H1 (cell line): Measurements from ENCODE around the gene ACOD1. TPM values are rescaled to one million over a fixed set of nuclear protein-coding genes. Genes with fewer than 3 reads are reported as not detected.

Source experiments
- CTCF ChIA-PET: fragments of 300-600 bp; sonication (Branson Sonifier 250); formaldehyde crosslinking; loops from one replicate; lab custom pipeline; 2021; ENCODE audit not compliant: partially characterized antibody; lab: Charles Lee
- POLR2A ChIA-PET: fragments of 300-600 bp; sonication (Branson Sonifier 250); formaldehyde crosslinking; loops from one replicate; lab custom pipeline; 2021; ENCODE audit warnings: inconsistent platforms; ENCODE audit not compliant: partially characterized antibody; lab: Charles Lee
- DNase-seq, 2 experiments: peaks; one replicate each; pipeline versions ENCODE4 v3.0.0 to v3.0.0-alpha.2; 2010 to 2022; ENCODE audit warnings: low spot score in 2 of 2, low read depth in 1 of 2, mixed read lengths in 1 of 2
- FAIRE-seq: peaks from 2 replicates; lab custom pipeline; 2011; peaks lifted over from hg19 to GRCh38; lab: Jason Lieb, UNC
- H2AFZ ChIP-seq: 2 replicates; pipeline ENCODE4 v1.8.1; 2012; ENCODE audit warnings: low read length, inconsistent platforms
- H2AK5ac ChIP-seq: 2 replicates; pipeline ENCODE4 v1.6.1; 2013; ENCODE audit warnings: low read depth, low read length
- H2BK120ac ChIP-seq: replicated peaks from 2 replicates; pipeline ENCODE3; 2013; ENCODE audit warnings: low read depth, low read length, inconsistent platforms
- H2BK12ac ChIP-seq: 2 replicates; pipeline ENCODE4 v1.6.1; 2013; ENCODE audit warnings: low read depth, low read length
- H2BK15ac ChIP-seq: 2 replicates; pipeline ENCODE4 v1.6.1; 2013; ENCODE audit warnings: low read length
- H2BK20ac ChIP-seq: 2 replicates; pipeline ENCODE4 v1.6.1; 2013; ENCODE audit warnings: low read length
- H2BK5ac ChIP-seq: 2 replicates; pipeline ENCODE4 v1.6.1; 2013; ENCODE audit warnings: low read depth, low read length
- H3K14ac ChIP-seq: 2 replicates; pipeline ENCODE4 v1.6.1; 2013; ENCODE audit warnings: inconsistent platforms; ENCODE audit not compliant: insufficient read length
- H3K18ac ChIP-seq: 2 replicates; pipeline ENCODE4 v1.6.1; 2013; ENCODE audit warnings: low read length; ENCODE audit errors: extremely low read depth
- H3K23ac ChIP-seq: 2 replicates; pipeline ENCODE4 v1.6.1; 2013; ENCODE audit warnings: inconsistent platforms; ENCODE audit not compliant: insufficient read length
- H3K23me2 ChIP-seq: 2 replicates; pipeline ENCODE4 v1.6.1; 2013; ENCODE audit warnings: low read depth, low read length
- H3K27ac ChIP-seq: 2 replicates; pipeline ENCODE4 v1.6.1; 2011; ENCODE audit warnings: low read depth, low read length, inconsistent platforms
- H3K27me3 ChIP-seq, 4 experiments: replicated peaks in 1 of 4; 1 replicate in 1 of 4; 2 replicates in 3 of 4; pipeline versions ENCODE4 v1.6.1 to v1.8.1; 2011 to 2013; ENCODE audit warnings: low read length in 3 of 4, mild to moderate bottlenecking in 3 of 4, inconsistent platforms in 2 of 4, mixed read lengths in 2 of 4, moderate library complexity in 1 of 4; ENCODE audit not compliant: control insufficient read depth in 3 of 4, insufficient read depth in 3 of 4; ENCODE audit errors: extremely low read depth in 1 of 4
- H3K36me3 ChIP-seq, 4 experiments: 2 replicates each; pipeline versions ENCODE4 v1.6.1 to v1.8.1; 2011 to 2013; ENCODE audit warnings: mild to moderate bottlenecking in 4 of 4, low read length in 3 of 4, moderate library complexity in 2 of 4, control low read depth in 1 of 4, inconsistent platforms in 1 of 4; ENCODE audit not compliant: insufficient read depth in 4 of 4, control insufficient read depth in 2 of 4
- H3K4ac ChIP-seq: replicated peaks from 2 replicates; pipeline ENCODE3; 2013; ENCODE audit warnings: low read length, low read depth, mixed read lengths, inconsistent platforms; ENCODE audit not compliant: insufficient read length
- H3K4me1 ChIP-seq, 4 experiments: replicated peaks in 1 of 4; 1 replicate in 1 of 4; 2 replicates in 3 of 4; pipeline versions ENCODE4 v1.6.1 to v1.8.1; 2011 to 2013; ENCODE audit warnings: low read length in 3 of 4, inconsistent platforms in 2 of 4, mixed read lengths in 1 of 4; ENCODE audit not compliant: insufficient read depth in 4 of 4, control insufficient read depth in 3 of 4
- H3K4me2 ChIP-seq, 2 experiments: 2 replicates each; pipeline versions ENCODE4 v1.6.1 to v1.8.1; 2011 to 2013; ENCODE audit warnings: low read depth in 2 of 2, low read length in 2 of 2, control low read depth in 1 of 2, inconsistent platforms in 1 of 2, mild to moderate bottlenecking in 1 of 2; ENCODE audit not compliant: insufficient read depth in 1 of 2
- H3K4me3 ChIP-seq, 4 experiments: fragments of 200-600, 300-600 bp in 1 of 4; sonication (generic), shearing (Covaris generic), sonication (Bioruptor Twin) in 1 of 4; 2 replicates each; pipeline versions ENCODE4 v1.5.1 to v1.8.1; 2011 to 2016; ENCODE audit warnings: low read length in 4 of 4, low read depth in 3 of 4, control low read depth in 2 of 4, inconsistent platforms in 2 of 4, mild to moderate bottlenecking in 2 of 4, mixed read lengths in 1 of 4, moderate library complexity in 1 of 4; ENCODE audit not compliant: insufficient read depth in 2 of 4; ENCODE audit errors: extremely low read depth in 1 of 4
- H3K56ac ChIP-seq: replicated peaks from 2 replicates; pipeline ENCODE3; 2013; ENCODE audit warnings: low read depth, mild to moderate bottlenecking, mixed read lengths, low read length, inconsistent platforms; ENCODE audit not compliant: insufficient read length
- H3K79me1 ChIP-seq: 2 replicates; pipeline ENCODE4 v1.6.1; 2013; ENCODE audit warnings: low read depth, low read length, control low read depth
- H3K79me2 ChIP-seq, 2 experiments: 2 replicates each; pipeline versions ENCODE4 v1.6.1 to v1.8.1; 2012 to 2013; ENCODE audit warnings: low read length in 2 of 2, mild to moderate bottlenecking in 2 of 2, inconsistent platforms in 1 of 2; ENCODE audit not compliant: insufficient read depth in 2 of 2, control insufficient read depth in 1 of 2
- H3K9ac ChIP-seq, 4 experiments: replicated peaks in 1 of 4; 1 replicate in 1 of 4; 2 replicates in 3 of 4; pipeline versions ENCODE4 v1.6.1 to v1.8.1; 2011 to 2013; ENCODE audit warnings: low read depth in 3 of 4, low read length in 3 of 4, control low read depth in 2 of 4, mild to moderate bottlenecking in 2 of 4, moderate library complexity in 2 of 4, inconsistent platforms in 1 of 4; ENCODE audit errors: extremely low read depth in 1 of 4
- H3K9me3 ChIP-seq, 2 experiments: 2 replicates each; pipeline versions ENCODE4 v1.6.1 to v1.8.1; 2012 to 2013; ENCODE audit warnings: mild to moderate bottlenecking in 2 of 2, moderate library complexity in 2 of 2, control low read depth in 1 of 2, inconsistent platforms in 1 of 2, low read depth in 1 of 2, low read length in 1 of 2, mixed read lengths in 1 of 2; ENCODE audit not compliant: insufficient read depth in 2 of 2
- H4K20me1 ChIP-seq, 2 experiments: replicated peaks in 1 of 2; 2 replicates each; pipeline versions ENCODE3 to v1.8.1; 2011 to 2013; ENCODE audit warnings: inconsistent platforms in 2 of 2, low read length in 2 of 2, mild to moderate bottlenecking in 1 of 2; ENCODE audit not compliant: insufficient read depth in 2 of 2, control insufficient read depth in 1 of 2
- H4K5ac ChIP-seq: 2 replicates; pipeline ENCODE4 v1.6.1; 2013; ENCODE audit warnings: low read length, low read depth, mixed read lengths, inconsistent platforms; ENCODE audit not compliant: insufficient read length
- H4K8ac ChIP-seq: 2 replicates; pipeline ENCODE4 v1.8.0; 2013; ENCODE audit warnings: mild to moderate bottlenecking, moderate library complexity, low read length, inconsistent platforms; ENCODE audit not compliant: insufficient read depth; ENCODE audit errors: extremely low read depth
- H4K91ac ChIP-seq: replicated peaks from 2 replicates; pipeline ENCODE3; 2013; ENCODE audit warnings: low read length, mixed read lengths, inconsistent platforms; ENCODE audit not compliant: insufficient read length
- E2F6 ChIP-seq: IDR thresholded peaks from 2 replicates; pipeline ENCODE4 v1.6.1; 2012; ENCODE audit warnings: inconsistent platforms
- WGBS, 2 experiments: shearing (Covaris generic) in 1 of 2; methylation state at CpG; one replicate each; pipeline versions ENCODE4 v1.1.6 to v1.1.7; 2013 to 2015; ENCODE audit warnings: low lambda C conversion rate in 2 of 2, mixed read lengths in 2 of 2, inconsistent platforms in 1 of 2, low coverage in 1 of 2, missing lambda C conversion rate in 1 of 2; ENCODE audit not compliant: insufficient replicate concordance in 2 of 2, insufficient coverage in 1 of 2, insufficient read length in 1 of 2; ENCODE audit errors: extremely low coverage in 1 of 2, missing lambda C conversion rate in 1 of 2; 5-methylcytosine and 5-hydroxymethylcytosine counted together
- polyA plus RNA-seq, 7 experiments: library from polyadenylated mRNA; depleted of rRNA in 3 of 7; stranded (reverse) in 5 of 7; unstranded in 2 of 7; fragments of >200 nt in 5 of 7; fragments of 200-250 nt in 2 of 7; gene quantifications; 1 replicate in 5 of 7; 2 replicates in 1 of 7; 4 replicates in 1 of 7; pipeline versions ENCODE4 v1.2.1 to v1.2.3, GENCODE V29; 2011 to 2013; ENCODE audit warnings: missing spikeins in 2 of 7, mixed read lengths in 2 of 7
- total RNA-seq: library from RNA; stranded (reverse); fragmentation: NEBNext Ultra II Directional; extraction: Animal tissue kit (Norgen Biotek cat#: 25700); gene quantifications from 2 replicates; pipeline ENCODE4 v1.2.1, GENCODE V29; 2021

The ACOD1 gene
- total and polyA plus RNA-seq, 2 of the 8 experiments (the other 6 are each of a cell fraction or from before 2014, with no cell fraction given) = not detected

DNA sequence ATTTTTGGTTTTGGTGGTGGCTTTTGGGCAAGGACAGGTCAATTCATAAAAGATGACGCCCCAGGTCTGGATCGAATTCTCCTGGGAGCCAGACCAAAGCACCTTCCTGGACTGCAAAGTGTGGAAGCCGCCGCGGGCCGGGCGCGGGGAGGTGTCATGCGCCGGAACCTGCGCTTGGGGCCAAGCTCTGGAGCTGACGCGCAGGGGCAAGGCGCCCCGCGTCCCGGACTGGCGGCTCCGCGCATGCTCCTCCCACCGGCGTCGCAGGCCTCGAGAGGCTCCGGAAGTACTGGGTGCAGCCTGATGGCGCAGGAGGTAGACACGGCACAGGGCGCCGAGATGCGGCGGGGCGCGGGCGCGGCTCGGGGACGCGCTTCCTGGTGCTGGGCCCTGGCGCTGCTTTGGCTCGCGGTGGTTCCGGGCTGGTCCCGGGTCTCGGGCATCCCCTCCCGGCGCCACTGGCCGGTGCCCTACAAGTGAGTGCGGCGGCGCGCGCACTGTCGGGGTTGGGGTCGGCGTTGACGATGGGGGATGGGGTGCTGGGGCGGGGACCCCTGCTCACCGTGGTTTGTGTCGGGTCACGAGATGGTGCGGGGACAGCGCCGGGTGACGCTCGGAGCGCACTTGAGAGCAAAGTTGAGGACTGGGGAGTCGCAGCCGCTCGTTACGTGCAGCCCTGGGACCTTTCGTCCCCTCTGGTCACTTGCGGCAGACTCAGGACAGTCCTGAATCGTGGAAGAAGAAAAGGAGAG is 43.7 kb downstream of the ACOD1 start, which contains the start of gene CLN5:
Gene CLN5, plus strand, starts transcription at position 286 of the 752 bp plus-strand sequence. Its CDS starts 18 bp downstream, at position 304.
- no peaks in the 10 kb centered on the region; a peak in 1 of 7 replicates for H3K27me3 ChIP-seq
- peak within 1 kb of the TSS; percentile 65 for H4K5ac ChIP-seq
- no peak within 1 kb of the TSS for H3K56ac ChIP-seq
- H3K4me2 ChIP-seq = peak within 1 kb of the TSS; percentile 85 to 89
- no peak within 1 kb of the TSS for H3K14ac ChIP-seq
- peak within 1 kb of the TSS; percentile 66 to 87 (median 82) for H3K4me3 ChIP-seq
- H2BK120ac ChIP-seq = no peak within 1 kb of the TSS
- H3K36me3 ChIP-seq = peaks cover 0 to 3% (median 0%) of the 10 kb centered on the region in 4 experiments; a peak in 1 of 8 replicates
- peak within 1 kb of the TSS; percentile 55; the same call in 1 of the 2 replicates for H3K27ac ChIP-seq
- H2AFZ ChIP-seq = peak within 1 kb of the TSS; percentile 74
- no peak within 1 kb of the TSS for H2BK15ac ChIP-seq
- POLR2A ChIA-PET = interaction anchor here (0.6 to 2.0 kb wide), 5 partner anchors 9 to 55 kb away, joined by 3 to 8 read pairs (median 4); partner anchors contain the start of gene FBXL3
- peak within 1 kb of the TSS; percentile 66 for H4K8ac ChIP-seq
- H3K79me1 ChIP-seq = no peaks in the 10 kb centered on the region
- H2BK5ac ChIP-seq = peak within 1 kb of the TSS; percentile 80
- peaks cover 0 to 8% (median 4%) of the 10 kb centered on the region in 4 experiments; a peak in 4 of 7 replicates for H3K4me1 ChIP-seq
- no peaks in the 10 kb centered on the region for H3K9me3 ChIP-seq
- peak within 1 kb of the TSS; percentile 62 for H3K18ac ChIP-seq
- DNase-seq (peak; percentile 78 to 91), FAIRE-seq (no peak)
- no peak within 1 kb of the TSS for H3K23ac ChIP-seq
- no peak within 1 kb of the TSS for H2BK20ac ChIP-seq
- 0 out of 2 replicates have a peak within 1 kb of the TSS, but pooled peaks have one; percentile 76 for H2BK12ac ChIP-seq
- no peaks in the 10 kb centered on the region for H4K20me1 ChIP-seq
- H4K91ac ChIP-seq = peak within 1 kb of the TSS; percentile 12
- peaks cover 0 to 3% of the 10 kb centered on the region in 2 experiments; a peak in 1 of 4 replicates for H3K79me2 ChIP-seq
- H3K23me2 ChIP-seq = peaks cover 8% of the 10 kb centered on the region
- H3K9ac ChIP-seq = peak within 1 kb of the TSS; percentile 75 to 90 (median 86)
- CTCF ChIA-PET = interaction anchor here (0.6 to 3.9 kb wide), 6 partner anchors 11 to 322 kb away, joined by 3 to 26 read pairs (median 4); no protein-coding TSS in a partner anchor
- 3% methylated on average over 43 of the region's 73 CpGs; no CpG with 5 or more reads in 1 of the 2 experiments for WGBS, 2 experiments
- H3K4ac ChIP-seq = no peak within 1 kb of the TSS
- no peak within 1 kb of the TSS for H2AK5ac ChIP-seq
- TF ChIP-seq E2F6 = 0 out of 2 replicates have a peak, but pooled peaks have one; percentile 46
